ENCODE measurements around the gene PHF14.

DNA sequence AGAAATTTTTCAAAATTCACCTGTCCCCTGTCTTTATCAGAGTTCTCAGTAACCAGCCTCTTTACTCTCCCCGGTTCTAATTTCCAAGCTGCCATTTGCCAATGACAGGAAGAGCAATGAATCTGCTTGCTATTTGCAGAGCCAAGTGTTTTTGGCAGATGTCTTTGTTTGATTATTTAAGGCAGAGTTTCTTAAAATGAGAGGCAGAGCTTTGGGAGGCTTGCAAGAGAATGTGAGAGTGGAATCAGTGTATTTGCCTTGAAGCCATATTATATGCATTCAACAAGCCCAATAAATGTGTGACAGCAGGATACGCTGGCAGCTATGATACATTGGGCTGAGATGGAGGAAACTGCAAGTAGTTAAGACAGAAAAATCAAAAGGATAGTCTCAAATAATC lies 196.5 kb downstream of the PHF14 start:
- TF ChIP-seq POLR2A (IDR thresholded peaks at IDR 0.05; ENCODE audit: low read length) (no peak), GATA1 (IDR thresholded peaks at IDR 0.05; ENCODE audit: low read depth, low read length) (no peak)
